HG03025 (cell line): Measurements from ENCODE around the gene SLC4A1AP.
"Not testable (repeated sequence)": the region's sequence is repeated elsewhere in the genome, so short reads cannot be mapped to it uniquely, and the experiment has no call there.

Source experiments
- ATAC-seq: cut with Tn5 transposase; IDR thresholded peaks from one replicate; pipeline ENCODE4 v1.9.1; 2021; ENCODE audit warnings: mild to moderate bottlenecking, moderate library complexity; ENCODE audit not compliant: unreplicated experiment, low FRiP score

SLC4A1AP gene

DNA sequence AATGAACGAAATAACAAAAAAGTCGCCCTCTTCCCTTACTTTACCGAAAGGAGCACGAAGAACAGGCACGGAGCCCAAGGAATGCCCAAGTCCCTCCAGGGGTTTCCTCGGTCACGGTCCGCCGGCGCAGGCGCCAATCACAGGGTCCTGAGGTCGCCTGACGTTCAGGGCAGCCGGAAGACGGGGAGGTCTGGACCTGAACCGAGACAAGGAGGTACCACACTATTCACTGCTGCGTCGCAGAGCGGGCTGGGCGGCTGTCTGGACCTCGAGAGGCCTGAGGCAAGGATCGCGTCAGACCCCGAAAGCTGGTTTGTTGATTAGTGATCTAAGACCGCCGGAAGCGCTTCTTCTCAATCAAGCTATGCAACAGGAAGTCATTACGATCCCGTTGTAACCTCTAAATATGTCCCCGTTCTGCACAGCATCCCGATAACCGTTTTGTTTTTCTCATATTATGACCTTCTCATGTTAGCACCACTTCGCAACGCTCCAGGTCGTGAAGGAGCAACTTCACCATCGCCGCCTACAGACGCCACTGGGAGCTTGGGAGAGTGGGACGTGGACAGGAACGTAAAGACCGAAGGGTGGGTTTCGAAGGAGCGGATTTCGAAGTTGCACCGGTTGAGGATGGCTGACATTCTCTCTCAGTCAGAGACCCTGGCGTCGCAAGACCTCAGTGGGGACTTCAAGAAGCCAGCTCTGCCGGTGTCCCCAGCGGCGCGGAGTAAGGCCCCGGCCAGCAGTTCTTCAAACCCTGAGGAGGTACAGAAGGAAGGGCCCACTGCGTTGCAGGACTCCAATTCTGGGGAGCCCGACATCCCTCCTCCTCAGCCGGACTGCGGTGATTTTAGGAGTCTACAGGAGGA, at the start of gene SLC4A1AP, which contains the start of gene SUPT7L:
SLC4A1AP (plus strand) TSS at position 605 of the 869 bp plus-strand sequence; CDS start at position 631, 26 bp downstream.
SUPT7L (minus strand) TSS at position 330 of the 869 bp plus-strand sequence. CDS start 1,422 bp downstream, outside the sequence.
- peak; percentile 57 for ATAC-seq

DNA sequence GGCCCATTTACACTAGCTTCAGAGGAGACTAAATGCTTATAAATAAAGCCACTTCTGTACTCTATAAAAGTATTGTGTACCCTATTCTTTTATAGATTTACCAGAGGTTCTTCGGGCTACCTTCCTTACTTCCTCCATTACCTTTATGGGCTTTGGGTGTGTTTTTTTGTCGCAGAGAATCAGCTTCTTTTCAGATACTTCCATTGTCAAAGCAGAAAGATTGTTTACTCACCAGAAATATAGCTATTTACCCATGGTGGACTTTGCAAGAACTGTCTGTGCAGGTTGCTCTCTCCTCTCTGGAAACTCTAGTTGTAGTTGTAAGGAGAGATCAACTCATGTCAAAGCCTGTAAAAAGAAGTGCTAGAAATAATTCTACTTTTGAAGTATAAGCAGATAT, 49.7 kb upstream of the SLC4A1AP start:
- ATAC-seq, result no peak

DNA sequence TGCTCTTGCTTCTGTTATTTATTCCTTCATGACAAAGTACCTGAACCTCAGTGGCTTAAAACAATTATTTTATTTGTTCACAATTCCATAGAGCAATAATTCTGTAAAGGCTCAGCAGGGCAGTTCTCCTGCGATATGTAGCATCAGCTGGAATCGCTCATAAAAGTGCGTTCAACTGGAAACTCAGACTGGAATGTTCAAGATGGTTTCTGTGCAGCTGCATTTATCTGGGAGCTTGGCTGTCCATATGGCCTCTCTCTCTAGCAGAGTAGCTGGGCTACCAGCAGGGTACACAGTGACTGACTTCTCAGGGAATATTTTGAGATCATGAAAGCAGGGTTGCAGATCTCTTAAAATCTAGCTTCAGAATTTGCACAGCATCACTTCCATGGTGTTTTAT, 48.4 kb upstream of the SLC4A1AP start:
- ATAC-seq, result no peak

GRCh38 chr2:27621524-27621923, 42.2 kb upstream of the SLC4A1AP start:
- no peak for ATAC-seq

DNA sequence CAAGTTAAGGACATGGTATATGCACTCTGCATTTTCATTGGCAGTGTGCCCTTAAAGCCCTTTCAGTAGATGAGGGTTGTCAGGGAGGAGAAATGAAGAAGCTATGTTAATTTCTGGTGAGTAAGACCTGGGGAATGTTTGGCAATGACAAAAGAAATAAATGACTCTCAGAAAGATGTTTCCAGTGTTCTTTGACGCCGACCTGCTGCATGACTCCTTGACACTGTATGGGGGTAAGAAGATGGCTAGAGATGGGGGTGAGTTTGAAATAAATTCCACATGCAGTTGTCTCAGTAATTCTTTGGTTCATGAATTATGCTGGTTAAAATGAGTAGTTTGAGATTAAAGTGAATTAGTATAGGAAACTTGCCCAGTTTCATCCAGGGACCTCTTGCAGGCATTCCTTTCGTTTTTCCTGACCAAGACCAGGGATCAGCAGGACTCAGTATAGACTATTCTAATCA, 40.7 kb upstream of the SLC4A1AP start:
- no peak for ATAC-seq

- no peak for ATAC-seq
Measured at GRCh38 chr2:27624943-27625342, 38.7 kb upstream of the SLC4A1AP start.

DNA sequence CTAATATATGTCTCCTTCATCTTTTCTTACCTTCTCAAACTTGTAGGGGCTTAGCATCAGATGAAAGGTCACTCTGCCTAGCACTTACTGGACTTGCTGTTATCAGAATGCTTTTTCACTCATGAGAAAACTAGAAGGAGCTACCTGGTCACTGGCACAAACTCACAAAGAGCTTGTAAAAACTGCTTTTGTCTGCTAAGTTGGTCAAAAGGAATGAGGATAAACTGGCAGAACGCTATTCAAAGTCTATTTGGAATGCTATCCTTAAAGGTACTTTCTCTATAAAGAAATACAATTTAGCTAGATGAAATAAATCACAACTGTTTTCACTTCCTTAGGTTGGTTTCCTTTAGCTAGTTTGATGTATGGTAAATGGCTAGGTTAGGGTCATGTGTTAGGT, 37.4 kb upstream of the SLC4A1AP start:
- not testable (repeated sequence) for ATAC-seq

- not testable (repeated sequence) for ATAC-seq
Measured at GRCh38 chr2:27626921-27627320, 36.8 kb upstream of the SLC4A1AP start.

DNA sequence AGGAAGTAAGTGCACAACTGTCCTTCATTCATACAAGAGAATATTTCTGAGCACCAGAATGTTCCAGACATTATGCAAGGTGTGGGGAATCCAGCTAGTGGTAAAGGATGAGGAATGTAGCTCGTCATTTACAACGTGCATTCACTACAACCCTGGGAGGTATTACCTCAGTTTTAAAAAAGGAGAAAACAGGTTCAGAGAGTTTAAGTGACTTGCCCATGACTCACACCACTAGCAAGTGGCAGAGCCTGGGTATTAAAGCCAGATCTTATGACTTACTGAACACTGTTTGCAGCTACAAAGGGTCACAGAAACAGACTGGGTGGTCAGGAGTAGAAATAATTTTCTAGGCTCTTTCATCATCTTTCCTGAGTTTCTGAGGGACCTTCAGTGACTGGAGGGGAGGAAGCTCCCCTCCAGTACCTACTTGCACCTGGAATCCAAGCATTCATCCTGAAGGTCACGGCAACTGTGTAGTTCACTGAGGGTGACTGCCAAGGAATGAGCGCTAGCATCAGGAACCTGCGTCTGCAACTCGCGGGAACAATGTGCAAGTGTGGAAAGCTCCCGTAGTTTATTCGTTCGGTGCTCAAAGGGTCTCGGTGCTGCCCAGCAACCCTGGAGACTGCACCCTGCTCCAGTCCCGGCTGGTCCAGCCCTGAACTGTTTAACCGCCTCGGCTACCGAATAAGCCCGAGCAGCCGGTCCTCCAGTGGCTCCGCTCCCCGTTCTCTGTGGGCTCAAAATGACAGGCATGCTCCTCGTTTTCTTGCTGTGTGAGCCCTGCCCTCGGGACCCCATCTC, 35.5 kb upstream of the SLC4A1AP start:
- ATAC-seq, result peak; percentile 22

- peak; percentile 97 for ATAC-seq
Measured at GRCh38 chr2:27628767-27629709, 34.7 kb upstream of the SLC4A1AP start, which contains the start of the genes CCDC121 and GPN1. Gene CCDC121, minus strand, starts transcription at chr2:27629012. Its CDS starts 1,213 bp downstream, at chr2:27627799. Gene GPN1, plus strand, starts transcription at chr2:27629050. Its CDS starts 9 bp downstream, at chr2:27629059.

DNA sequence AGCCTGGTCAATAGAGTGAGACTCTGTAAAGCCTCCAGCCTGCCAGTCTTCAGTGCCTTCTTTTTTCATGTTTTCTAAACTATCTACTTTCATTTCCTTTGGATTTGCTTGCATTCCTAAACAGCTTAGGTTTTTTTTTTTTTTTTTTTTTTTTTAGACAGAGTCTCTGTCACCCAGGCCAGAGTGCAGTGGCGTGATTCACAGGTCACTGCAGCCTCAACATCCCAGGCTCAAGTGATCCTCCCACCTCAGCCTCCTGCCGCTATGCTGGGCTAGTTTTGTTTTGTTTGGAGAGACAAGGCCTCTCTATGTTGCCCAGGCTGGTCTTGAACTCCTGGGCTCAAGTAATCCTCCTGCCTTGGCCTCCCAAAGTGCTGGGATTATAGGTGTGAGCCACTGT, 33.4 kb upstream of the SLC4A1AP start:
- ATAC-seq, result not testable (repeated sequence)

GRCh38 chr2:27634291-27634690, 29.4 kb upstream of the SLC4A1AP start:
- ATAC-seq, result no peak

GRCh38 chr2:27636766-27637165, 26.9 kb upstream of the SLC4A1AP start:
- ATAC-seq, result no peak

DNA sequence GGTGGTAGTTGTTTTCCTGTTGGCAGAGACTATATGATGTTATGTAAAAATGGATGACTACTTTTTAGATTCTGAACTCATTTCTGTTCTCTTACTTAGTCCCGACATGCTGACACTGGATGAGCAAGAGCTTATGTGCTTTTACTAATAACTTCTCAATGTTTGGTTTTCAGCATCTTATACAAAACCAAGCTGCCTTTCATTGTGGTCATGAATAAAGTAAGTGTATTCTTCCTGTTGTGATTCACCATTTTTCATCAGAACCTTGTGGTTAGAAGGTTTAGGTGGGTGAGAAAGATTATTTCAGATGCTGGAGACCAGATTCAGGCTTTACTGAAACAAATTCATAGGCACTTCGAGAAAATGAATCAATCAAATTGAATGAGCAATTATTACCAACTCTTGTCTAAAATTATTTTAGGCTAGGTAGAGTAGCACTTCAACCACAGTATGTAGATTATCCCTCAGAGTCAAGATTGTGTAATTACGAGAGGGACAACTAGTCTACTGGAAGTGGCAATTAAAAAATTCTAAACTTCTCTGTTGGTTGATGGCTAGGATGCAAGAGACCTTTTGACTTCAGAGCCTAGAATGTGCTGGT, 25.6 kb upstream of the SLC4A1AP start:
- no peak for ATAC-seq

GRCh38 chr2:27638709-27639108, 25.0 kb upstream of the SLC4A1AP start:
- ATAC-seq, result no peak

GRCh38 chr2:27640722-27641245, 22.9 kb upstream of the SLC4A1AP start:
- ATAC-seq, result no peak

DNA sequence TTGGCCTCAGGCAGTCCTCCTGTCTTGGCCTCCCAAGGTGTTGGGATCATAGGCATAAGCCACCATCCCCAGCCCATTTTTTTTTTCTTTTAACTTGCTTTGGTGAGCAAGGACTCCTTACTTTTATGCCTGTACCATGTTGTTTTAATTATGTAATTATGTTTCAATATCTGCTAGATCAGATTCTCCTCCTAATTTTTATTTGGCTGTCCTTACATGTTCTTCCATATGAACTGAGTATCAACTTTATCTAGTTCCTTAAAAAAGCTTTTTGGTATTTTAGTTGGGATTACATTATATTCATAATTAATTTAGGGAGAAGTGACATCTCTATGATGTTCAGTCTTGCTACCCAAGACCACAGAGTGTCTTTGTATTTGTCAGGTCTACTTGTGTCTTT, 18.5 kb upstream of the SLC4A1AP start:
- no peak for ATAC-seq

GRCh38 chr2:27647289-27647688, 16.4 kb upstream of the SLC4A1AP start:
- ATAC-seq, result no peak

DNA sequence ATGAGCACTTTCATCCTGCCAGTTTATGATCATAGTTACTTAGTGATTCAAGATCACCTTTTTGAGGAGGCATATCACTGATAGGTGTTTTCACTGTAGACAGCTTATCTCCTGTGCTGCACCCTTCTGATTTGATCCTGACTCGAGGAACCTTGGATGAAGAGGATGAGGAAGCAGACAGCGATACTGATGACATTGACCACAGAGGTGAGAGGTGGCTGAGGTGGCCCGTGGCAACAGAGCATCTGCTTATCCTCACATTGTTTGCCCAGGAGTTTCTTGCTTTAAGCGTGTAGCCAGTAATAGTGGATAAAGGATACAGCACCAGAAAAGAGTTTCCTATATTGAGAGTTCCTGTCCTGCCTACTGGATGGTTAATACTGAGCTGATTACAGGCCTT, 16.0 kb upstream of the SLC4A1AP start:
- ATAC-seq, result no peak
